ENCODE measurements around the gene GTF3A. TPM values are rescaled to one million over a fixed set of nuclear protein-coding genes. Genes with fewer than 3 reads are reported as not detected.

Gene GTF3A
- total RNA-seq, 1 donor from 2014 or later, result 65.7 TPM

DNA sequence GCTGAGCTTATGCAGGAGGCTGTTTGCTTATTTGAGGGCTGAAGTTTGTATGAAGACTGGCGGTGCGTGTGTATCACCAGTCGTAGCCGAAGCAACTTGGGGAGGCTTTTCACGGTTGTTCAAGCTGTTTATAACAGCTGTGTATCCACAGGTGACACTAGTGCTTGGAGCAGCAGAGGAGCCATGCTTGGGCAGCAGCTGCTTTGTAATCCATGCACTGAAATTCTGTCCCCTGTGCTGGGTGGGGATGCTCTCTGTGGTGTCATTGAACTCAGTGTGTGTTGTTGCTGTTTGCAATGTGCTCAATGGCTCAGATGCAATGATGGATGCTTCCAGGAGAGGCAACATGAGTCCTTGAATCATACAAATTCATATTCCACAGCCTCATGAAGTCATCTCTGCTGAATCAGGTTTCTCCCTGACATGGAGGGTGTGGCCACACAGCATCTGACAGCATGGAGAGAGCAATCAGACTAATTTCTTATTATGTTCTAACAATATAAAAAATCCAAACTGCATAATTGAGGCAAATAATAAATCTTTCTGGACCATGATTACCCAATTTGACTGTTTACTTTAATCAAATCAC lies 18.8 kb upstream of the GTF3A start:
- no peak for DNase-seq (ENCODE audit: low spot score)

DNA sequence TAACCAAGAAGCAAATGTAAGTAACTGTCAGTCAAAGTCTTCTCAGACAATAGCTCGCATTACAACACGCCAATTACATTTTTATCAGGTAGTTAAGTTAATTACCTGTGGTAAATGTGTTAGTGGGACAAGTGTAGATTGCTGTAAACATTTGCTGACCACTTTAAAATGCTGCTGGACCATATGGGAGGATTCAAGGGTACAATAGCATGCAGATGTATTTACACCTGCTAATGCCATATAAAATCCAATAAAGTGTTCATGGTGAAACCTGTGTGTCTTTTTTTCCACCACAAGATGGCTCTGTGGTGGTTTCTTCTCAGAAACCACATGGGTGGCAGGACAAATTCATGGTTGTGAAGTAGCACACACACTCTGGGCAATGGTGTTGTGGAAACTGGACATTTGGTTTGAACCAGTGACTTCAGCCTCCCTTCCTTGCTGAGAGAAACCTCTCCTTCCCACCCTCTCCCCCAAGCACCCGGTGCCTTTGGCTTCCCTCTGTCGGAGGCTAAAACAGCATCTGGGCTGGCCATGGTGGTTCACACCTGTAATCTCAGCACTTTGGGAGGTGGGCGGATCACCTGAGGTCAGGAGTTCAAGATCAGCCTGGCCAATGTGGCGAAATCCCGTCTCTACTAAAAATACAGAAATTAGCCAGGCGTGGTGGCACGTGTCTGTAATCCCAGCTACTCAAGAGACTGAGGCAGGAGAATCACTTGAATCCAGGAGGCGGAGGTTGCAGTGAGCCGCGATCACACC lies 18.1 kb upstream of the GTF3A start:
- no peak for DNase-seq (ENCODE audit: low spot score)

DNA sequence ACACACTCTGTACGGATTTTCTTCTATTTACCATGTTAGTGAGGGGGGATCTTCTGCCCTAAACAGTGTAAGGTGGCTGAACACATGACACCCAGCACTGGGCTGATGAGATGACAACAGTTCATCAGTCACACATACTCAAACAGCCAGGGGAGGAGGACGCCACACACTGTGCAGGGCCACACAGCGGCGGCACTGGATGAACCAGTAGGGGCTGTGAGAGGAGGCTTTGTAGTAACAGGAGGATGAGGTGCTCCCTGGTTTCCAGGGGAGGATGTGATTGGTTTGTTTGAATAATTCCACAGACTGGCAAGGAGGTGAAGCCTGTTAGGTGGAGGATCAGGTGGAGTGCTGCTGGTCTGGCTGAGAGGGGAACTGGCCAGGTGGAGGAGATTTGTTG lies 16.3 kb upstream of the GTF3A start:
- DNase-seq (ENCODE audit: low spot score), result no peak

DNA sequence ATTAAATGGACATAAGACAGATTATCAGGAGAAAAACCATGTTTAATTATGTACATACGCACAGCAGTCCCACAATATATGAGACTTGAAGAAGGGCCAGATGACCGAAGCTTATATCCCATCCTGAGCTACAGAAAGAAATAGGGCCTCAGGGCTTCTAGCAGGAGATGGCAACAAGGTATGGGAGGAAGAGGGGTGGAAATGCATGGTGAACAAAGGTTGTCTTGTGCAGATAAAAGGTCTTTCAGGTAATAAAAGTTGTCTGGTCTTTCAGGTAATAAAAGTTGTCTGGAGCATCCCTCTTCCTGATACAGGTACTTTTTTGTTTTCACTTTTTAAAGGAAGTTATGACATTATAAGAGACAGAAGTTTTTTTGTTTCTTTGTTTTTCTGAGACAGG lies 15.4 kb upstream of the GTF3A start:
- no peak for DNase-seq (ENCODE audit: low spot score)

DNA sequence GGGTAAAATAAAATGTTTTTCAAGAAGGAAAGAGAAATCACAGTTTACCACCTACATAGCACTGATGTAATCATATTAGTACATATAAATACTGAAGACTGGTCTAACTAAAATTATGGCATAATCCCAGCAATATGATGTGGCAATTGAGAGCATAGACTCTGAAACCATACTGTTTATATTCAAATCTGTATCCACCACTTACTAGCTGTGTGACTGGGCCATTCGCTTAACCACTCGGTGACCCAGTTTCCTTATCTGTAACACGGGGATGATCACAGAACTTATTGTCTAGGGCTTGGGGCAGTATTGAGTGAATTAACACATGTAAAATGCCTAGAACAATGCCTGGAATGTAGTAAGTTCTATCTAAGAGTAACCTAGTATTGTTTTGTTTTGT lies 13.1 kb upstream of the GTF3A start:
- DNase-seq (ENCODE audit: low spot score), result no peak

DNA sequence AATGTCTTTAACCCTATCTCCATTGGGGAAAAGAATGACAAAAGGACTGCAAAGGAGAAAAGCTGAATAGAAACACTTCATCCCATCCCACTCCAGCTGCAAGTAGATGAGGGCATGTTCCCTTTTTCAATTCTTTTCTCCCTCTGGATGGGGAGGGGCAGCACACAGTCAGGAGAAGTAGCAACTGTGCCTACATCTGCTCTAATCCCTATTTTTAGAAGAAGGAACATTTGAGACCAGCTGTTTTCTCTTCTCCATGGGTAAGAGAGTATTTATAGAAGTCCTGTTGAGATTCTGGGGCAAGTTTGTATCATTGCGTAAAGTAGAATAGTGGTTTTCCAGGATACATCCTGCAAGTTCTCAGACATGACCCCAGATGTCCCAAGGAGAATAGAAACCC lies 9.3 kb upstream of the GTF3A start:
- DNase-seq (ENCODE audit: low spot score), result no peak

DNA sequence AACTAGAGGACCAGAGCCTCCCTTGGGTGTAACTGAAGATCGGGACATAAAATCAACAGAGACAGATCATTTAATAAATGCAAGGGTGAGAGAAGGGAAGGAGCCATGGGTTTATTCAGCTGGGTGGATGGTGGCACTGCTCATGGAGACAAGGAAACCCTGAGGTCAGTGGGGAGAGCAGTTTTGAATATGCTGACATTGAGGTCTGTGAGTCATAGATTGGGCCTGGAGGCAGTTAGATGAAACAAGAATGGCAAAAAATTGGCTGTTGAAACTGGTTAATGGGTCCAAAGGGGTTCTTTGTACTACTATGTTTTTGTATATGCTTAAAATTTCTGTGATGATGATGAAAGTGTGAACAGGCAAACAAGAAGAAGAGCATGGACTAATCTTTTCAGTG lies 5.1 kb upstream of the GTF3A start:
- DNase-seq (ENCODE audit: low spot score), result no peak

DNA sequence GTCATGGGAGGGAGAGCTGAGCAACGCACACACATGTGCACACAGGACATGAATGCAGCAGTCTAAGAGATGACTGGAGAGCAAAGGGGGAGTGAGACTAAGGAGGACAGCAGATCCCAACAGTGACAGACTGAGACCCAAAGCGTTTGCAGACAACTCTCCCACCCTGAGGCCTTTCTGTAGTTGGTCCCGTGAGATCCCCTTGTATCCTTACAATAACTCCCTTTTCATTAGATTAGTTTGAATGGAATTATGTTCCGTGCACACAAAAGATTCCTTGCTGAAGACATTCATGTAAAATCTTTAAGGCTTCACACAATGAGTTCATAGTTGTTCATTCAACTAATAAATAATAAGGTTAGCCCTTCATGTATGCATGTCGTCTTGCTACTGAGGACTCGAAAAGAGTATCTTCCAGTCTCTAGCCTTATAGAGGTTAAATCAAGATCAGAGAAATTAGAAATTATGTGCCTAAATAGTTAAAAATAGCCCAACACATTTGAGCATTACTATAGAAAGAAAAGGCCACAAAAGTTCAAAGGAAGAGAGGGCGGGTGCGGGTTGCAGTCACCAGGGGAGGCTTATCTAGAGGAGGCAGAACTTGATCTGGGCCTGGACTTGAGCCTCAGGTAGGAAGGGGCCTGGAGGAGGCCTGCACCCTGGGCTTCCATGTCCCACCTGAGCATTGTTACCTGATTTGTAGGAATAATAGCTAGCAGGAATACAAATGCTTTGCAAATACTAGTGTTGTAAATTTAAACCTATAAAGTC lies 3.1 kb upstream of the GTF3A start:
- DNase-seq (ENCODE audit: low spot score), result no peak

DNA sequence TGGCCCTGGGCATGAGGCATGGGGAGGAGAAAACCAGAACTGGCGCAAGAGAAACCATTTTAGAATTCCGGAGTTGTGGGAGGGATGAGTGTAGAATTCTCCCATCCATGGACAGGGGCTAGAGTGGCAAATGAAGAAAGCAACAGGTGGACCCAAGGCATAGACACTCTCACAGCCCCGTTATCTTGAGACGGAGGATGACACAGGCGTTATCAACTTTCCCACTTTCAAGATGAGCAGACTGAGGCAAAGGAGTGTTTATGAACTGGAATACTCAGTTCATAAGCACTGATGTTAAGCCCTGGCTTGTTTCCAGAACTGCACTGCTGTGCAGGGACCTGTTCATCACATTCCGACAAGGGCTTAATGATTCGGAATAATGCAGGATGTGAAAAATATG lies 1.1 kb upstream of the GTF3A start:
- DNase-seq (ENCODE audit: low spot score), result no peak

DNA sequence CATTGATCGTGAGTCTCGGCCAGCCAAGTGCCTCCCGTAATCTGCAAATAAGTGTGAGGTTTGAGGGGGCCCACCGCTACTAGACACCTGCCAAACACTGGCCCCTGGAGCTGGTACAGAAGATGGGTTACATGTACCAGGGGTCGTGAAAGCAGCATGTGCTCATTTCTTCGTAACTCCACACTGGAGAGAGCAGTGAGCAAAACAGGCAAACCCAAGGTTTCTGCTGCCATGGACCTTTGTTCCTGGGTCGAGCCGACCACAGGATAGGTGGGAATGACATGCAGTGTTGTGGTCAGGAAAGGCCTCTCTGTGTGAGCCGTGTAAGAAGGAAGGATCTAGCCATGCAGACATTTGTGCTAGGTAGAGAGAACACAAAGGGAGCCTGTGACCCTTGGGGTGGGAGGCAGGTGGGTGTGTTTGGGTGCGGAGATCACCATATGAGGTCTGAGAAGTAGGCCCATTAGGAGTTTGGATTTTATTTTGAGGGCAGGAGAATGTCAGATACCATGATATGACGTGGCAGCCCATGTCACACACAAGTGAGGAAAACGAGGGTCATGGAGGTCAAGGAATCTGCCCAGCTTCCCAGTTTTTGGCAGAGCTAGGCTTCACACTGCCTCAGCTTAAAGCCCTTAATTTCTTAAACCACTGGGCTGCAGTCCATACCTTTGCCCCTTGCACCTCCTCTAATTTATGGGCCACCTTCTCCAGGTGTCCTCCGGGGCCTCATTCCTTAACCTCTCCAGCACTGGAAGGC lies 919 bp downstream of the GTF3A start:
- no peak for DNase-seq (ENCODE audit: low spot score)

DNA sequence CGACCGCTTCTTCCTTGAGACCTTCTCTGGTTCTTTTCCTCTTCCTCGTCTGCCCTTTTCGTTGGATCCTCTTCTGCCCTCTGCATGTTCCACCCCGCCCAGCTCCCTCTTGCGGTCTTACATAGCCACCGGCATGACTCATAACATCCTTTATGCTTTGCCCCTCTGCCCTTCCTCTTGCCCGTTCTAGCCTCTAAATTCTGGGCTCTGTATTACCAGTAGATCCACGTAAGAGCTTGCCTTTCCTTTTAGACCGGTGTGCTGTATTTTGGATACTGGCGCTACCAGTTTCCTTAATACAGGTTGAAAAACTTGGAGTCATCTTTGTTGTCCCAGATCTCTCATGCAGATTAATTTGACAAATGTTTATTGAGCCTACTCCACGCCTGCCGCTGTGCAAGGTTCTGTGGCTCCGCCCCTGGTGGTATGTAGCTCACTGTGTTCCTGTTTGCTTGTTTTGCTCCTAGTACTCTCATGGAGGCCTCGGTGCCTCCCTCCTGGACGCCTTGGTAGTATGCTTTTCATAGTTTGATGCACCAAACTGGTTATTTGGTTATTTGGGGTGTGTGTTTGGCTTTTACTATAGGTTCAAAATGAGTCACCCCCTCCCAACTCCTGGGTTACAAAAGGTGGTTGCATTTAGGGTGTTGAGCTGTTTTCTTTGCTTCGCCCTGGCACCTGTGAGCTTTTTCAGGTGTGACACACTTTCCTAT lies 1.7 kb downstream of the GTF3A start:
- peak; percentile 81 for DNase-seq (ENCODE audit: low spot score)

DNA sequence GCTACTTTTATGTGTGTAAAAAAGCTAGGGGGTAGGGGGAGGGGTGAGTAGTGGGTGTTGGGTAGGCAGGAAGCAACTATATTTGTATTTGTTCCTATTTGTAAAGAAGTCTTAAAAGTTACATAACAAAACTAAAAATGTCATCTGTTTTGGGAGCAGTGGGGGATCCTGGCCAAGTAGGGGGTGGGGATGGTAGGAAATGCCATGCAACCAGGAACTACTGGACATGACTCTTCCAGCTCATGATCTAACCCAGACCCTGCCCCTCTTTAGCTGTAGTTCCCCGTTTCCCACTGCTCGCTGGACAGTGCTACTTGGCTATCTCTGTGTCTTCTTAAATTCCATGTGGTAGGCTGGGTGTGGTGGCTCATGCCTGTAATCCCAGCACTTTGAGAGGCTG lies 3.2 kb downstream of the GTF3A start:
- no peak for DNase-seq (ENCODE audit: low spot score)

DNA sequence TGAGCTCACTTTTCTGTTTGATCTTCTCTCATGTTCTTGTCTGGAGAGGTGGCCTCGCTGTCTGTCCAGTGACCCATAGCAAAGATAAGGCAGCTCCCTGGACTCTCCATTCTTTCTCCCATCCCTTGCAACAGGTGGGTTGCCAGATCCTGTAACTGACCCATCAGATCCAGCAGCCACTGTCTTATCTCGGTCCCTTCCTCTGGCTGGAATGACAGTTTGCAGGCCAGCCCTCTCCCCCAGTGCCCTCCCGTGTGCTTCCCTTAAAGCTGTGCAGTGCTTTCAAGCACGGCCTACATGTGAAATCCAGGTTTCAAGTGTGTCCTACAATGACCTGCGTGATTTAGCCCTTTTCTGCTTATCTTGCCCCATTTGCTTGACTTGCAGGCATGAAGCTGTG lies 3.7 kb downstream of the GTF3A start:
- DNase-seq (ENCODE audit: low spot score), result no peak

DNA sequence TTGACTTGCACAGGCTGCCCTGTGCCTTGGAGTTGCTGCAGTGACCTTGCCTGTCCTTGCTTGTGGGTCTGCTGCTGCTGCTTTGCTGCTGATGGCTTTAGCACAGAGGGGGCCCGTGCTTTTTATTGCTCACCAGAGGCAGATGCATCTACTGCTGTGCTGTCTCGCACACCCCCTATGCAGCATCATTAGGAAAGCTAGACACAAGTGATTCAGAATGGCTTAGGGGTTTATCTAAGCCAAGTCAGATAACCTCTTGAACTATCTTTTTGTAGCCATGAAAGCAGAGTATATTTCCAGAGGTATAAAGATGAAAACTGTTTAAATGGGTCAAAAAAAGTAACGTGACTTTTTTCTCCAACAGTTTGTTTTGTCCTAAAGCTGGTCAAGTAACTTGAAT lies 7.8 kb downstream of the GTF3A start:
- no peak for DNase-seq (ENCODE audit: low spot score)

DNA sequence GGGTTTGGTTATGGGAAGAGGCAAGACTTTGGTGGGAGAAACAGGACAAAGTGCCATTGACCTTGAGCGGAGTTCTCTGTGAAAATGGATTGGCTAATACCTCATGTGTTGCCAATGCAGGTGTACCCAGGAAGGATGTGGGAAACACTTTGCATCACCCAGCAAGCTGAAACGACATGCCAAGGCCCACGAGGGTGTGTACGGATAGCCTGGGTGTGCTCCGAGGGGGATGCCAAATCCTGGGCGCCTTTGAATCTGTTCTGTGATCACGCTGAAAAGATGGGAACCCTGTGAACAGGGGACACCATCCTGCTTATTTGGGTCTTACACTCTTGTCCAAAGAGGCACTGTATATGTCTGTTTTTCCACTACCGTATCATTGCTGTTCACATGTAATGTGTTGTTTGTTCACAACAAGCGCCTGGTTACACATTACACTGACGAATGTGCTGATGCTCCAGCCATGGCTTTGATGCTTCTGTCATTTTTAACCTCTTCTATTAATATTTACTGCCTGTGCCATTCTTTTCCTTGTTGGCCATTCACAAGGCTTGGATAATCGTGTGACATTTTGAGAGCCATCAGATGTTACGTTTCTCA lies 8.3 kb downstream of the GTF3A start:
- no peak for DNase-seq (ENCODE audit: low spot score)

DNA sequence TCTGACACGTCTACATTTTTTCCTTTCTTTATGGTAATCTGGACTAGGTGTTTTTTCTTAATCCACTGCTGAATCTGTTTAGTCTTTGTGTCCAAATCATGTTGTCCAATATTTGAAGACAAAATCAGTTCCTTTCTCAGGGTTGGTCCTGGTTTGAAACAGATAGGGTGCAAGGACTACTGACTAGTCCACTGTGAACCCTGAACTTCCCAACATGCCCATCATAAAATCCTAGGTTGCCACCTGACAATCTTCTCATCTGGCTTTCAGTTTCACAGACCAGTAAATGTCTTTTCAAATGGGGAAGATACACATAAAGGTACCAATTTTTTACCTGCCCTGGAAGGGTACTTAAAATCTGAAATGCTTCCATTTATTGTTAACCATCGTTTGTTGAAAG lies 12.7 kb downstream of the GTF3A start:
- DNase-seq (ENCODE audit: low spot score), result no peak

DNA sequence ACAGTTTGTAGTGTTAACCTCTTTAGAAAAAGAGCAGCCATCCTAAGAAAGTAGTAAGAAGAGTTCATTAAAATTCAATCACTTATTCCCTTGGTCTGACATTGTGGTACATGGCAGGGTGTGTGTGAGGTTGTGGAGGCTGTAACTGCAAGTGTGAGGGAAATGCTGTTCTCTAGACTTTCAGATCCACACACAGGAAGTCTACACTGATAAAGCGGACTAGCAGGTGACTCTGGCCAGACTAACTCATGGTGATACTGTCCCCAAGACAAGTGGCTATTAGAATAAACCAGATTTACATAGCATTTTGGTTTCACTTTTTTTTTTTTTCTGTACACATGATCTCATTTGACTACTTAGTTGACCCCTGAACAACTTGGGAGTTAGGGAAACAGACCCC lies 16.0 kb downstream of the GTF3A start:
- DNase-seq (ENCODE audit: low spot score), result no peak

DNA sequence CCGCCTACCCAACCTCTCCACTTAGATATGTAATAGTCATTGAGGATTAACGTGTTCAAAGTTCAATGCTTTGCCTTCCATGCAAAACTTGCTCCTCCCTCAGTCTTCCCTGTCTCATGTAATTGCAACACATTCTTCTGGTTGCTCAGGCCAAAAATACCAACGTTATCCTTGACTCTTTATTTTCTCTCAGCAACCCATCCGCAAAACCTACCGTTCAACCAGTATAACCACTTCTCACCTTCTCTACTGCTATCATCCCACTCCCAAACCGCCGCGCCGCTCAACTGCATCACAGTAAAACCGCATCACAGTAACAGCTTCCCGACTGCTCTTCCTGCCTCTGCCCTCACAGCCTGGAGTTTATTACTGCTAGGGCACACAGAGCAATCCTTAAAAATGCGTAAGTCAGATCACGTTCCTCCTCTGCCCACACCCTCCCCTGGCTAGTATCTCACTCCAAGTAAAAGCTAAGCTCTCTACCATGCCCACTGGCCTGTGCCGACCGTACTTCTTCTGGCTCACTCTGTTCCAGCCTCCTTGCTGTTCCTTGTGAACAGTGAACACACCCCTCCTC lies 17.7 kb downstream of the GTF3A start:
- DNase-seq (ENCODE audit: low spot score), result no peak

DNA sequence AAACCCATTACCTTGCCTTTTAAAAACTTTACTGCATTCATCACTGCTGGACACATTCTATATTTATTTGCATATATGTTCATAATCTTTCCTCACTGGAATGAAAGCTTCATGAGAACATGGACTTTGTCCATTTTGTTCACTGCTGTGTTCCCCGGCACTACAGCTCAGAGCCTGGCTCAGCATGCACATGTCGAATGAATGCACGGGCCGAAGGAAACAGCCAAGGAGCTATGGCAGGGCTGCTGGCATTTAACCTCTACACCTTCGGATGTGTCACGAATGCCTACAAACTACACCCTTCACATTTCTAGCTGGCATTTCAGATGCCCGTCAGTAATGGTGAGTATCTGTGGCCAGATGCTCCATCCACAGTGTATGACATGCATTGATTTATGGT lies 18.4 kb downstream of the GTF3A start:
- no peak for DNase-seq (ENCODE audit: low spot score)

DNA sequence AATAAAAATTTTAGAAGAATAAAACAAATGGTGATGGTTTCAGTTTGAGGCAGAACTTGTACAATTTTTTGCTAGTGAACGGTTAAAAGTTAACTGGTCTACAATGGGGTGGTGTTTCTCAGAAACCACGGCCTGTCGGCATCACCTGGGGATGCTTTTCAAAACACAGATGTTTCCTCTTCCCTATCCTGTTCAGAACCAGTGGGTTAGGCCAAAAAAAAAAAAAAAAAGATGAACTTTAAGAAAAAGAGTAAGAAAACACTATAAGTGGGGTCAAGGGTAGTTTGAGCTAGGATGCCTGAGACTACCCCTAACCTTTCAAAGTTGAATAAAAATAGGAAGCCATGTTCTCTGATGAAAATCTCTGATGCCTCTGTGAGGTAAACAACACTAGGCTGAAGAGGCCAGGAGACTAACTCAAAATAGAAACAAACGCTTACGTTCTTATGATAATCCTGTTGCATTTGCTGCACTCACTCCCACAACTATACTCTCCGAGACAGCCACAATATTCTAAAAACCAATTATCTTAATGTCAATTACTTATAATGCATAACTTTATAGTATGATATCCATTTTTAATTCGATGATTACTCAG lies 22.7 kb downstream of the GTF3A start:
- no peak for DNase-seq (ENCODE audit: low spot score)

DNA sequence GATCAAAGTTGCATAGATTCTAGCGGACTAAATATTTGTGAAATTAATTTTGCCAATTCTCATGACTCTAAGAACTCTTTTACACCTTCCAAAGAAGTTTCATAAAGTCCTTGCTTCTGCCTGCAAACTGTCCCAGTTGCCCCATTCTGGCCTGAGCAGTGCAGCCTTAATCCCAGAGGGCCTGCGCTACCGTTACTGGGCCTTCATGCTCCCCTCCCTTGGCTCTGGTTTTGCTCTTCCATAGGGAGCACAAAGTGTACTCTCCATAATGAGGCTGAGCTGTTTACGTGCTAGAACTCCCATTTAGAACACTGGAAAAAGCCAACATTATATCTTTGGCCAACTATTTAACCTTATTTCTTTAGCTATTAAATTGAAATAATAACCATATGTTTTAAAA lies 23.9 kb downstream of the GTF3A start:
- DNase-seq (ENCODE audit: low spot score), result no peak
